ENCODE data around the gene NUDT2.

- no peak for TF ChIP-seq EP300 (IDR thresholded peaks at IDR 0.05)
- no peak for TF ChIP-seq CTCF (IDR thresholded peaks at IDR 0.05)
Measured at GRCh38 chr9:34365282-34365681, 35.9 kb downstream of the NUDT2 start.

Data from ovary (tissue), 3 donors.